Muscle of leg (tissue), 11 donors: ENCODE results near the gene RASA1. TPM values are rescaled to one million over a fixed set of nuclear protein-coding genes. Genes with fewer than 3 reads are reported as not detected.

Experiments
- DNase-seq: peaks from one replicate; pipeline ENCODE4 v3.0.0; 2013
- H3K27ac ChIP-seq: one replicate; pipeline ENCODE4 v1.5.1; 2013; ENCODE audit warnings: mild to moderate bottlenecking, low read length, control low read depth
- H3K27me3 ChIP-seq: one replicate; pipeline ENCODE4 v1.6.1; 2013; ENCODE audit warnings: low read length; ENCODE audit not compliant: control insufficient read depth, insufficient read depth
- H3K36me3 ChIP-seq: one replicate; pipeline ENCODE4 v1.6.1; 2013; ENCODE audit warnings: low read length; ENCODE audit not compliant: control insufficient read depth, insufficient read depth
- H3K4me1 ChIP-seq: one replicate; pipeline ENCODE4 v1.6.1; 2013; ENCODE audit warnings: low read length; ENCODE audit not compliant: control insufficient read depth, insufficient read depth
- H3K4me3 ChIP-seq: one replicate; pipeline ENCODE4 v1.5.1; 2013; ENCODE audit warnings: low read length, control low read depth
- H3K9me3 ChIP-seq: replicated peaks from 2 replicates; pipeline ENCODE4 v1.6.1; 2013; ENCODE audit warnings: low read depth, low read length; ENCODE audit not compliant: control insufficient read depth
- WGBS: methylation state at CpG from one replicate; pipeline ENCODE4 v1.1.5; 2013; ENCODE audit warnings: missing lambda C conversion rate; ENCODE audit not compliant: insufficient coverage; 5-methylcytosine and 5-hydroxymethylcytosine counted together
- polyA plus RNA-seq, 8 donors: library from polyadenylated mRNA; unstranded; fragments of 120-200 nt; gene quantifications; one replicate each; pipeline versions ENCODE4 v1.2.1 to v1.2.3, GENCODE V29; 2013; ENCODE audit warnings: inconsistent platforms in 1 of 8, low replicate concordance in 1 of 8; ENCODE audit not compliant: insufficient read length in 8 of 8, insufficient read depth in 1 of 8
- total RNA-seq: library from RNA; stranded (reverse); fragments of 120-200 nt; gene quantifications from one replicate; pipeline ENCODE4 v1.2.4, GENCODE V29; 2013

The RASA1 gene
- total and polyA plus RNA-seq, 9 donors = 22.6 to 35.9 (median 27.7) TPM

GRCh38 chr5:87410931-87411330, 143.2 kb downstream of the RASA1 start:
- no peak overlapping the region for H3K27ac ChIP-seq
- WGBS = no CpG with 5 or more reads among the region's 1 CpG
- DNase-seq = no peak
- H3K4me1 ChIP-seq = no peaks in the 10 kb centered on the region
- H3K4me3 ChIP-seq = no peak overlapping the region
- no peaks in the 10 kb centered on the region for H3K9me3 ChIP-seq
- no peaks in the 10 kb centered on the region for H3K27me3 ChIP-seq
- H3K36me3 ChIP-seq = peaks cover 13% of the 10 kb centered on the region

GRCh38 chr5:87411586-87411972, 143.9 kb downstream of the RASA1 start:
- Histone ChIP-seq H3K4me3 (peak overlapping the region; percentile 86), H3K27me3 (no peaks in the 10 kb centered on the region), H3K4me1 (no peaks in the 10 kb centered on the region), H3K27ac (peak overlapping the region; percentile 99), H3K9me3 (no peaks in the 10 kb centered on the region), H3K36me3 (peaks cover 11% of the 10 kb centered on the region)
- DNase-seq = no peak
- 15% methylated on average over 2 of the region's 5 CpGs for WGBS

GRCh38 chr5:87411973-87412629, 144.4 kb downstream of the RASA1 start:
- H3K4me3 ChIP-seq = peak overlapping the region; percentile 86
- peak; percentile 77 for DNase-seq
- H3K36me3 ChIP-seq = peaks cover 11% of the 10 kb centered on the region
- no peaks in the 10 kb centered on the region for H3K27me3 ChIP-seq
- H3K27ac ChIP-seq = peak overlapping the region; percentile 99
- under 1% methylated on average over 29 of the region's 29 CpGs for WGBS
- no peaks in the 10 kb centered on the region for H3K4me1 ChIP-seq
- no peaks in the 10 kb centered on the region for H3K9me3 ChIP-seq

- H3K27me3 ChIP-seq = no peaks in the 10 kb centered on the region
- H3K9me3 ChIP-seq = no peaks in the 10 kb centered on the region
- peak within 1 kb of the TSS; percentile 99 for H3K27ac ChIP-seq
- WGBS = 0% methylated on average over 46 of the region's 46 CpGs
- DNase-seq = peak; percentile 100
- peak within 1 kb of the TSS; percentile 86 for H3K4me3 ChIP-seq
- peaks cover 9% of the 10 kb centered on the region for H3K36me3 ChIP-seq
- H3K4me1 ChIP-seq = no peaks in the 10 kb centered on the region
Measured at GRCh38 chr5:87412630-87413342, 145.1 kb downstream of the RASA1 start, which contains the start of gene CCNH. Gene CCNH (minus strand): TSS chr5:87412930. CDS start chr5:87412794, 136 bp downstream.

- H3K36me3 ChIP-seq = peaks cover 6% of the 10 kb centered on the region
- peak overlapping the region; percentile 86 for H3K4me3 ChIP-seq
- no peaks in the 10 kb centered on the region for H3K4me1 ChIP-seq
- peak; percentile 38 for DNase-seq
- H3K27me3 ChIP-seq = no peaks in the 10 kb centered on the region
- no peaks in the 10 kb centered on the region for H3K9me3 ChIP-seq
- WGBS = 44% methylated on average over 1 of the region's 3 CpGs
- H3K27ac ChIP-seq = peak overlapping the region; percentile 89
Measured at GRCh38 chr5:87413343-87413645, 145.6 kb downstream of the RASA1 start.

GRCh38 chr5:87418506-87418905, 150.8 kb downstream of the RASA1 start:
- DNase-seq = no peak
- Histone ChIP-seq H3K4me1 (no peaks in the 10 kb centered on the region), H3K36me3 (no peaks in the 10 kb centered on the region), H3K4me3 (no peak overlapping the region), H3K27me3 (no peaks in the 10 kb centered on the region), H3K9me3 (no peaks in the 10 kb centered on the region), H3K27ac (no peak overlapping the region)

- Histone ChIP-seq H3K27me3 (no peaks in the 10 kb centered on the region), H3K27ac (no peak overlapping the region), H3K4me3 (no peak overlapping the region), H3K36me3 (no peaks in the 10 kb centered on the region), H3K4me1 (no peaks in the 10 kb centered on the region), H3K9me3 (no peaks in the 10 kb centered on the region)
- DNase-seq = no peak
Measured at GRCh38 chr5:87421307-87421706, 153.6 kb downstream of the RASA1 start.

GRCh38 chr5:87423755-87424154, 156.1 kb downstream of the RASA1 start:
- Histone ChIP-seq H3K4me3 (no peak overlapping the region), H3K4me1 (no peaks in the 10 kb centered on the region), H3K36me3 (no peaks in the 10 kb centered on the region), H3K9me3 (no peaks in the 10 kb centered on the region), H3K27me3 (no peaks in the 10 kb centered on the region), H3K27ac (no peak overlapping the region)
- no CpG with 5 or more reads among the region's 1 CpG for WGBS
- no peak for DNase-seq

- Histone ChIP-seq H3K27me3 (no peaks in the 10 kb centered on the region), H3K9me3 (no peaks in the 10 kb centered on the region), H3K36me3 (no peaks in the 10 kb centered on the region), H3K4me3 (no peak overlapping the region), H3K4me1 (no peaks in the 10 kb centered on the region), H3K27ac (no peak overlapping the region)
- no peak for DNase-seq
Measured at GRCh38 chr5:87430863-87431457, 163.3 kb downstream of the RASA1 start.

- H3K9me3 ChIP-seq = no peaks in the 10 kb centered on the region
- no peaks in the 10 kb centered on the region for H3K36me3 ChIP-seq
- no peaks in the 10 kb centered on the region for H3K4me1 ChIP-seq
- no CpG with 5 or more reads among the region's 2 CpGs for WGBS
- H3K4me3 ChIP-seq = no peak overlapping the region
- H3K27me3 ChIP-seq = no peaks in the 10 kb centered on the region
- H3K27ac ChIP-seq = no peak overlapping the region
- no peak for DNase-seq
Measured at GRCh38 chr5:87432460-87432859, 164.8 kb downstream of the RASA1 start.
